Ishikawa (cell line): ENCODE data around the gene HRCT1.

Source experiments
- CEBPB ChIP-seq: IDR thresholded peaks from 2 replicates; pipeline ENCODE4 v1.6.1; 2012
- CREB1 ChIP-seq: IDR thresholded peaks from 2 replicates; pipeline ENCODE4 v1.6.1; 2012; ENCODE audit warnings: low read depth
- EGR1 ChIP-seq: IDR thresholded peaks from 2 replicates; pipeline ENCODE4 v1.6.1; 2012
- EP300 ChIP-seq: IDR thresholded peaks from 2 replicates; pipeline ENCODE4 v1.6.1; 2012; ENCODE audit warnings: borderline replicate concordance
- FOXM1 ChIP-seq: IDR thresholded peaks from 2 replicates; pipeline ENCODE4 v1.6.1; 2012; ENCODE audit warnings: low read depth, borderline replicate concordance
- MAX ChIP-seq: IDR thresholded peaks from 2 replicates; pipeline ENCODE4 v1.6.1; 2012
- NFIC ChIP-seq: IDR thresholded peaks from 2 replicates; pipeline ENCODE4 v1.6.1; 2012
- RAD21 ChIP-seq: IDR thresholded peaks from 2 replicates; pipeline ENCODE4 v1.6.1; 2012; ENCODE audit warnings: low read depth
- REST ChIP-seq: IDR thresholded peaks from 2 replicates; pipeline ENCODE4 v1.6.1; 2012; ENCODE audit warnings: low read depth, mild to moderate bottlenecking
- TAF1 ChIP-seq: IDR thresholded peaks from 2 replicates; pipeline ENCODE4 v1.6.1; 2012; ENCODE audit warnings: low read depth, mild to moderate bottlenecking
- TCF12 ChIP-seq: IDR thresholded peaks from 2 replicates; pipeline ENCODE4 v1.6.1; 2012; ENCODE audit warnings: low read depth
- TEAD4 ChIP-seq: IDR thresholded peaks from 2 replicates; pipeline ENCODE4 v1.6.1; 2012
- USF1 ChIP-seq: IDR thresholded peaks from 2 replicates; pipeline ENCODE4 v1.6.1; 2012
- YY1 ChIP-seq: IDR thresholded peaks from 2 replicates; pipeline ENCODE4 v1.6.1; 2012; ENCODE audit warnings: low read depth
- ZBTB7A ChIP-seq: IDR thresholded peaks from 2 replicates; pipeline ENCODE4 v1.6.1; 2012; ENCODE audit warnings: low read depth

HRCT1 gene

GRCh38 chr9:35868933-35869332, 37.1 kb upstream of the HRCT1 start:
- TF ChIP-seq EP300 (no peak), CEBPB (peak; percentile 22; the same call in 1 of the 2 replicates)

GRCh38 chr9:35869621-35870216, 36.3 kb upstream of the HRCT1 start:
- TF ChIP-seq TAF1: no peak
- no peak for TF ChIP-seq EP300
- no peak for TF ChIP-seq TCF12
- TF ChIP-seq CREB1: no peak
- TF ChIP-seq NFIC: no peak
- no peak for TF ChIP-seq YY1
- TF ChIP-seq CEBPB: no peak
- TF ChIP-seq EGR1: no peak

- TF ChIP-seq EGR1 (no peak), FOXM1 (no peak), NFIC (no peak), TAF1 (no peak), CEBPB (no peak), RAD21 (no peak), TCF12 (no peak), TEAD4 (no peak), MAX (no peak), CREB1 (no peak), ZBTB7A (no peak), REST (no peak), YY1 (no peak), EP300 (no peak), USF1 (no peak)
Observed at GRCh38 chr9:35870351-35870923, 35.6 kb upstream of the HRCT1 start, which contains the start of gene OR13J1. Gene OR13J1, minus strand, starts transcription at chr9:35870401. Its CDS starts 0 bp downstream, at chr9:35870401.

GRCh38 chr9:35871545-35871944, 34.5 kb upstream of the HRCT1 start:
- TF ChIP-seq NFIC: no peak; the same call in 1 of the 2 replicates
- TF ChIP-seq EP300: no peak
- TF ChIP-seq CREB1: no peak
- no peak for TF ChIP-seq REST
- TF ChIP-seq EGR1: no peak
- TF ChIP-seq RAD21: no peak
- TF ChIP-seq YY1: no peak
- no peak for TF ChIP-seq FOXM1
- no peak for TF ChIP-seq ZBTB7A
- TF ChIP-seq TEAD4: no peak
- no peak for TF ChIP-seq TAF1
- no peak for TF ChIP-seq USF1
- no peak for TF ChIP-seq TCF12
- TF ChIP-seq CEBPB: no peak
- no peak for TF ChIP-seq MAX

GRCh38 chr9:35872505-35872904, 33.5 kb upstream of the HRCT1 start:
- TF ChIP-seq EP300 (no peak), USF1 (no peak), TCF12 (no peak), RAD21 (no peak), EGR1 (no peak), TEAD4 (no peak), REST (no peak)
